ENCODE results near the gene HIP1R.
"Not testable (repeated sequence)": the region's sequence is repeated elsewhere in the genome, so short reads cannot be mapped to it uniquely, and the experiment has no call there.

Gene HIP1R, protein sequence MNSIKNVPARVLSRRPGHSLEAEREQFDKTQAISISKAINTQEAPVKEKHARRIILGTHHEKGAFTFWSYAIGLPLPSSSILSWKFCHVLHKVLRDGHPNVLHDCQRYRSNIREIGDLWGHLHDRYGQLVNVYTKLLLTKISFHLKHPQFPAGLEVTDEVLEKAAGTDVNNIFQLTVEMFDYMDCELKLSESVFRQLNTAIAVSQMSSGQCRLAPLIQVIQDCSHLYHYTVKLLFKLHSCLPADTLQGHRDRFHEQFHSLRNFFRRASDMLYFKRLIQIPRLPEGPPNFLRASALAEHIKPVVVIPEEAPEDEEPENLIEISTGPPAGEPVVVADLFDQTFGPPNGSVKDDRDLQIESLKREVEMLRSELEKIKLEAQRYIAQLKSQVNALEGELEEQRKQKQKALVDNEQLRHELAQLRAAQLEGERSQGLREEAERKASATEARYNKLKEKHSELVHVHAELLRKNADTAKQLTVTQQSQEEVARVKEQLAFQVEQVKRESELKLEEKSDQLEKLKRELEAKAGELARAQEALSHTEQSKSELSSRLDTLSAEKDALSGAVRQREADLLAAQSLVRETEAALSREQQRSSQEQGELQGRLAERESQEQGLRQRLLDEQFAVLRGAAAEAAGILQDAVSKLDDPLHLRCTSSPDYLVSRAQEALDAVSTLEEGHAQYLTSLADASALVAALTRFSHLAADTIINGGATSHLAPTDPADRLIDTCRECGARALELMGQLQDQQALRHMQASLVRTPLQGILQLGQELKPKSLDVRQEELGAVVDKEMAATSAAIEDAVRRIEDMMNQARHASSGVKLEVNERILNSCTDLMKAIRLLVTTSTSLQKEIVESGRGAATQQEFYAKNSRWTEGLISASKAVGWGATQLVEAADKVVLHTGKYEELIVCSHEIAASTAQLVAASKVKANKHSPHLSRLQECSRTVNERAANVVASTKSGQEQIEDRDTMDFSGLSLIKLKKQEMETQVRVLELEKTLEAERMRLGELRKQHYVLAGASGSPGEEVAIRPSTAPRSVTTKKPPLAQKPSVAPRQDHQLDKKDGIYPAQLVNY

DNA sequence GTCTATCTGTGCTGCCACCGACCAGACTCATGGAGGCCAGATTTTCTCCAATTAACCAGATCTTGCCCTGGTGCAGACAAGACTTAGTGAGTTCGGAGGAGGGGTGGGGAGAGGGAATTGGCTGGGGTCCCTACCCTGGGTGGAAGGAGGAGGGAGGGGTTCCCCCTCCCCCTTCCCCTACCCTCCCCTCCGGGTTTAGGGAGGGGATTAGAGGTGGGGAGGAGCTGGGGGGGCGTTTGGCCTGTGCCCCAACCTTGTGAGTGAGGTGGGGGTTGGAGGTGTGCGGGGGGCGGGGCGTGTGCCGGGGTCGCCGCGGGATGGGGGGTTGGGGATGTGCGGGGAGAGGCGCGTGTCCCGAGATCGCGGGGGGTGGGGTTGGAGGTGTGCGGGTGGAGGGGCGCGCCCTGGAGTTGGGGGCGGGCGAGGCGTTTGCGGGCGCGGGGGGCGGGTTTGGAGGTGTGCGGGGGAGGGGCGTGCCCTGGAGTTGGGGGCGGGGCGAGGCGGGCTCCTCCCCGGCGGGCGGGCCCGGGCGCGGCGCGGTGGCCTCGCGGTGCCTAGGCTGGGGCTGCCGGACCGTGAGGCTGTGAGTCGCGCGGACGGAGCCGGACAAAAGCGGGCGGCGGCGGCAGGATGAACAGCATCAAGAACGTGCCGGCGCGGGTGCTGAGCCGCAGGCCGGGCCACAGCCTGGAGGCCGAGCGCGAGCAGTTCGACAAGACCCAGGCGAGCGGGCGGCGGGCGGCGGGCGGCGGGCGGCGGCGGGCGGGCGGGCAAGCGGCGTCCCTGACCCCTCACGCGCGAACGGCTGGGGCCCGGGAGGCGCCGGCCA is at the start of gene HIP1R:
HIP1R (plus strand) TSS at position 537 of the 829 bp plus-strand sequence; CDS start at position 631, 94 bp downstream.
- peak; percentile 49 for DNase-seq

DNA sequence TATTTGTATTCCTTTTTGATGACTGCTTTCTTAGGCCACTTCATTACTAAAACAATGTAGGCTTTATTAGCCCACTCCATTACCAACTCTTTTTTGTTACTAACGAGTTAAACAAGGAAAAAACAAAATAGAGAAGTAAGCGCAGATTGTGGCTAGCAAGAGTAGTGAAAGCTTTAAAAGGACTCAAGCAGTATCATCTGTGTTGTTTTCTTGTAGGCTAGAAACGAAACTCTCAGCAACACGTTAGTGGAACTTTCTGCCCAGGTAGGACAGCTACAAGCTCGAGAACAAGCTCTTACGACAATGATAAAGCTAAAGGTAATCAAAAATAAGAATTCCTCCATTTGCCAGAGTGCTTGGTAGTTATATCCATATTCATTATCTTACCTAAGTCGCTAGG is 49.8 kb upstream of the HIP1R start:
- DNase-seq, result no peak

DNA sequence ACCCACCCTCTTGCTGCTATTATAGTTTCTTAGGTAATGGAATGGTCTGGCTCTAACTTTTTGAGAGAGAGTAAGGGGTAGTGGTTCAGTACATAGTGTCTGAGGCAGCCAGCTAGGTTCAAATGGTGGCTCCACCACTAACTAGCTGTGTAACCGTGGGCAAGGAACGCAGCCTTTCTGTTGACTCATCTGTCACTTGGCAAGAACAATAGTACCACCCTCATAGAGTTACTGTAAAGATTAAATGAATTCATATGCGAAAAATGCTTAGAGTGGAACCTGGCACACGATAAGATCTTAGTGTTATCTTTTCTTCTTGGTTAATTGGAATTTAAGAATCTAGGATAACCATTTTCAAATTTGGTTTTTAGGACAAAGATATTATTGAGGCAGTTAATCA is 46.9 kb upstream of the HIP1R start:
- DNase-seq, result no peak

DNA sequence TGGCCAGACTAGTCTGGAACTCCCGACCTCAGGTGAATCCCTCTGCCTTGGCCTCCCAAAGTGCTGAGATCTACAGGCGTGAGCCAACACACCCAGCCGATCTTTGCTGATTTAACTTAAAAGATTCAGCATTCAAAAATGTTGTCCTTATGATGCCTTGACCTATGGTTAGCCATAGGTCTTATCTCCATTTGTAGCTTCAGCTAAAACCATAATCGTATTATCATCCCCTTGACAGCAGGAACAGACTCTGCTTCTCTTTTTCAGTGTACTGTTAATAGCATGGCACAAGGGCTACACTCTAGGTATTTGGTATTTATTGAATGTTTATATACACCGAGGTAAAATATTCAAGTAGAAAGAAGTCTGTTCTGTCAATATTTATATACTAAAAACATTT is 45.6 kb upstream of the HIP1R start:
- no peak for DNase-seq

DNA sequence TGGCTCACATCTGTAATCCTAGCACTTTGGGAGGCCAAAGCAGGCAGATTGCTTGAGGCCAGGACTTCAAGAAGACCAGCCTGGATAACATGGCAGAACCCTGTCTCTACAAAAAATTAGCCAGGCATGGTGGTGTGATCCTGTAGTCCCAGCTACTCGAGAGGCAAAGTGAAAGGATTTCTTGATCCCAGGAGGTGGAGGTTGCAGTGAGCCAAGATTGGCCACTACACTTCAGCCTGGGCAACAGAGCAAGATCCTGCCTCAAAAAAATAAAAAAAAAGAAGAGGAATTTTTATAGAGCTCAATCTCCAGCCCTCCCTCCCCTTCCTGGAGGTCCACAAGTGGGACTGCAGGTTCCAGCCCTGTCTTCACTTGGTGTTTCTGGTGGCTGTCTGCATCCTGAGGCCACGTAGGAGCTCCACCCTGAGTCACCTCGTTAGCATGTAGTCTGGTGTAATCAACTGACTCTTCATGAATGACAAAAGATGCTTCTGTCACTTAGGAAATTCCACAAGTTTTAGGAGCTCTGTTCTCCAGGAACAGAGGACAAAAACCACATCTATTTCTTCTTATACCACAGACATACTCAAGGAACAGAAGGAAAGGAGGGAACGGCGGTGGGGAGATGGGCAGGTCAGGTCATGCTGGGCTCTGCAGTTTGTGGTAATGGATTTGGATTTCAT is 44.7 kb upstream of the HIP1R start:
- no peak for DNase-seq

DNA sequence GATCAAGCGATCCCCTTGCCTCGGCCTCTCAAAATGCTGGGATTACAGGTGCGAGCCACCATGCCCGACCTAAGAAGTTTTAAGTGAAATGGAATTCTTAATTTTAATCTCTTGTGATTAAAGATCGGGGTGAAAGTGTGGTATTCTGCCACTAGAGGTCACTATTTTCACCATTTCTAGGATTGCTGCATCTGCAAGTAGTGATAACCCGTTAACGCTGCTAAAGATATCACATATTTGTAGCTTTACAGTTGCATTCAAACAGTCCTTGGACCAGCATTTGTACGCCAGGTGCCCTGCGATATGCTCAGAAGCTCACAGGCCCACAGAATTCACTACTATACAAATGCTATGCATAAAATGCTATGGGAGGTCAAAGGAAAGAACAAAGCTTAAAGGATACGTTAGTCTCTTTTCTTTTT is 41.6 kb upstream of the HIP1R start:
- no peak for DNase-seq

DNA sequence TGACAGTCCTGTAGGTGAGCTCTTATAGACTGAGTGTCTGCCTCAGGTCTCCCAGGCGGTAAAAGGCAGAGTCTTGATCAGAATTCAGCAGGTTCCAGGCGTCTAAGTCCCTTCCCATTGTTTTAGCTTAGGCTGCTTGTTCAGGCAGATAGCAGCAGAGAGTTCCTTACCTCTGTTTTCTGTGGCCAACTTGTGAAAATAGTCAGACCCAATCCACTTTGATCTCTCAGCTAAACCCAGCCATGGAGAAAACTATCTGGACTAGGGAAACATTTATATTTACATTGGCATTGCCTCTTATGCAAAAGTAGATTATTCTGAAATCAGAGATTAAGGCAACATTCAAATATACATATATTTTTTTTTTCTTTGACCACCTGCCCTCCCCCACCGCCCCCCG is 39.5 kb upstream of the HIP1R start:
- DNase-seq, result no peak

DNA sequence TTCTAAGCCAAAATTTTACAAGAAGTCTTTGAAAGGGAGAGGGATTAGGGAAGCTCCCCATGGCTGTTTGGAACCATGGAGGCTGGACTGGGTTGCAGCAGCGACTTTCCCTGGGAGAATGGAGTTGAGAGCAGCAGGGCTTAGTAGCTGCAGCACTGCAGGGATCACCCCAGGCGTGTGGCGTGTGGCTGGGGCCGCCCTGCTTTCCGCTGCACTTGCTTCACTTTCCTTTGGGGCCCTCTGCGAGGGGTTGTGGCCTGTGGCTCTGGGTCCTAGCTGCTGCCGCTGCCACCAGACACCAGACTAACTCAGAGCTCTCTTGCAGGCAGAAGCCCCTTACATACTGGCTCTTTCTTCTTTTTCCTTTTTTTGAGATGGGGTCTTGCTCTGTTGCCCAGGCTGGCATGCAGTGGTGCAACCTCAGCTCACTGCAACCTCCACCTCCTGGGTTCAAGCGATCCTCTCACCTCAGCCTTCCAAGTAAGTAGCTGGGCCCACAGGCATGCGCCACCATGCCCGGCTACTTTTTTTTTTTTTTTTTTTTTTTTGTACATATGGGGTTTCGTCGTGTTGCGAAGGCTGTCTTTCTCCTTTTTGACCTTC is 35.5 kb upstream of the HIP1R start:
- peak; percentile 32 for DNase-seq

DNA sequence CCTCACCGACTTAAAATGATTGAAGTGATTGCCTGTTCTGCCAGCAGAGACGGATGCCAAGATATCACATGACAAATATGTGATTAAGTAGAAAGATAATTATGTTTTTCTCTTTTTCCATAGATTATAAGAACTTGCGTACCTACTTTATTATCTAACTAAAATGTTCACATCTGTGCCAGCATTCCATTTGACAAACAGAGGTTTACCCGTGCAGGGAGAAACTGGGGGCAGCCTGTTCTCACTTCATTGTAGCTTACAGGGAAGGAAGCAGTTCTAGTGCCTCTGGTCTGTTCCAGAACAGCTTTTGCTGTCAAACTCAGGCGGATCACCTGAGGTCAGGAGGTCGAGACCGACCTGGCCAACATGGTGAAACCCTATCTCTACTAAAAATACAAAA is 31.3 kb upstream of the HIP1R start:
- DNase-seq, result no peak

DNA sequence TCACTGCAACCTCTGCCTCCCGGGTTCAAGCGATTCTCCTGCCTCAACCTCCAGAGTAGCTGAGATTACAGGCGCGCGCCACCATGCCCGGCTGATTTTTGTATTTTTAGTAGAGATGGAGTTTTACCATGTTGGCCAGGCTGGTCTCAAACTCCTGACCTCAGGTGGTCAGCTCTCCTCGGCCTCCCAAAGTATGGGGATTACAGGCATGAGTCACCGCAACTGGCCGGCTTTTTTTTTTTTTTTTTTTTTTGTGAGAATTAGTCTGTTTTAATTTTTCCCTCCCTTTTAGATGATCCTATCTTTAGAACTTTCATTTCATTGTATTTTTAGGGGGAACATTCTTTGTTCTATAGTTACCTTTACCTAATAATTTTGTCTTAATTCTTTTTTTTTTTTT is 30.3 kb upstream of the HIP1R start:
- DNase-seq, result not testable (repeated sequence)

DNA sequence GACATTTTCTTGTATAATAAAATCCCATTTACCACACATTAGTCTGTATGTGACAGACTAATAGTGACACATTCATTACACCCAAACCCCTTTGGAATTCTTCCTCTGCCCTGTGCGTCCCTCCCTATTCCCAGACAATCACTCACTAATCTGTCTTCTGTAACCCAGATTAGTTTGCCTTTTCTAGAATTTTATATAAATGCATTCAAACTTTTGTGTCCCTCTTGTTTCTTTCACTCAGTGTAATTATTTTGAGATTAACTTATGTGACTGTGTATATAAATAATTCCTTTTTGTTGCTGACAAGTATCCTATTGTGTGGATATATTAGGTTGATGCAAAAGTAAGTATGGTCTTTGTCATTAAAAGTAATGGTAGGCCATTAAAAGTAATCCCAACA is 27.6 kb upstream of the HIP1R start:
- DNase-seq, result no peak

DNA sequence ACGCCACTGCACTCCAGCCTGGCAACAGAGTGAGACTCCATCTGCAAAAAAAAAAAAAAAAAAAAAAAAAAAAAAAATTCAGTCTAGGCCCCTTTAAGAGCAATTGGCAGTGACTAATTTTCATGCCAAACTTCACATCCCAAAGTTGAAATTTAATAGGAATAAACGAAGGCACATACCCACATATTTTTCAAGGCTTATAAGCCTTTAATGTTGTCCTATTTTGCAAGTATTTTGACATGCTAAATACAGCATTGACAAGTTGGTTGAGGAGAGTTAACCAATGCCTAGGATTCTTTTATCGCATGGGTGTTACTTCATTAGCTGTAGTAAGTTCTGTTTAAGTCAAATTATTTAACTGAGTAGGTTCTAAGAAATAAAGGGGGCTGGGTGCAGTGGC is 23.5 kb upstream of the HIP1R start:
- DNase-seq, result no peak

DNA sequence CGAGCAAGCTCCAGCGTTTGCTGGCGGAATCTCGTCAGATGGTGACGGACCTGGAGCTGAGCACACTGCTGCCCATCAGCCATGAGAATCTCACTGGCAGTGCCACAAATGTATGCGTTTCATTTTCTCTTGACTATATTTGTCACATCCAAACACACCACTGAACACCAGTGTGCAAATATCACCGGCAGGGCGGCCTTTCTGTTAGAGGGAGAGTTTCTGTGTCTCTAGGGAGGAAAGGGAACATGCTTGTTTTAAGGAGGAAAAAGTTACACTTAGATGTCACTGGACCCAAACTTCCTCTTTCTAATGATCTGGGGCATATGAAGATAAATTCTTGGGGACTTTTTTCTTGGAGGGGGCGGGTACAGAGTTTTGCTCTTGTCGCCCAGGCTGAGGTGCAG is 21.9 kb upstream of the HIP1R start:
- no peak for DNase-seq

DNA sequence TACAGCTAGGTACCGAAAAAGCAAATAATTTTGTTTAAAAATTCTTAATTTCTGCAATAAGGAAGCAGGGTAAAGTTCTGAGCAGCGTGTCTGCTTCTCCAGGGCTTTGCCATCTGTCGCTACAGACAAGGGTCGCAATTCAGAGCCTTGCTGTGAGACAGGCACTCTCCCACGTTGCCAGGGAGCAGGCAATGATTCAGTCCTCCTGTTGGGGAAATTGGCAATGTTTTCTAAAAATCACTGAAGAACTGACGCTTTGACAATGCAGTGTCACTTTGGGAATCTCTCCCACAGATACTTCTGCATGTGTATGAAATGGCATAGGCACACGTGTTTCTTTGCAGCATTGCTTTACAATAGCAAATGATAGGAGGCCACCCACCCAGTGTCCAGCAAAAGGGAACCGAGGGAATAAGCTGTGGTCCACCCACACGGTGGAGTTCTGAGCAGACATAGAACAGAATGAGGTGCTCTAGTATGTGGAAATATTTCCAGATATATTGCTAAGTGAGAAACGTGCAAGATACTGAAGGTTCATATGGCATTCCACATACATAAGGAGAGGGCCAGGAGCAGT is 16.0 kb upstream of the HIP1R start:
- DNase-seq, result no peak

DNA sequence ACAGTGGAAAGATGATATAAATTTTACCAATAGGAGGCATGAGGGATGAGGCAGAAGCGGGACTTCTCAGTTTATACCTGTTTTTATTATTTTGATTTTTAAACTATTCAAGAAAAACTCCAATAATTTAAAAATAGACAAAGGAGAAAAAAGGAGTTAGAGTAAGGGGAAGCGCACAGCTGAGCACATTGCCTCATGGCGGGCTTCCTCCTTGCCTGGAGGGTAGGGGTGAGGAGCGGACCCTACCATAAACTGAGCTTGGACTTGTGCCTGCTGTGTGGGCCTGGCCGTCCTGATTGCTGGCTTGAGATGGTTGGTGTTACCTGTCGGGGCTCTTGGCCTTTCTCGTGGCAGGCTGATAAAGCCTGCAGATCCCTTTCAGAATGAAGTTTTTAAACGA is 15.1 kb upstream of the HIP1R start:
- no peak for DNase-seq

DNA sequence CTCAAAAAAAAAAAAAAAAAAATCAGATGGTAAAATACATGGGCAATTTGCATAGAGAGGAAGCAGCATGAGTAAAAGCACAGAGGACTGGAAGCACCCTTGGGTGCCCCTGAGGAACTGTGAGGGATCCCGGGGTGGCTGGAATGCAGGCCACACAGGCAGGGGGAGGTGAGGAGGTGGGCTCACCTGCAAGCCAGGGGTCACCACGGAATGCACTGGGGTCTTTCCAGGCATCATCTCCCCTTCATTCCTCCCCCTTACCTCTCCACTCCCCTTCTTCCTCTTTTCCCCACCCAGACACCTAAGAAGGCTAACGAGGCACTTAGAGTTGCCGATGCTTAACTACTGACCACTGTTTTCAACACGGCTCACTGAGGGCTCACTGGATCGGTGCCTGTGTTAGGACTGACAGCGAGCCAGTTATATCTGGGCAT is 14.4 kb upstream of the HIP1R start:
- DNase-seq, result no peak

DNA sequence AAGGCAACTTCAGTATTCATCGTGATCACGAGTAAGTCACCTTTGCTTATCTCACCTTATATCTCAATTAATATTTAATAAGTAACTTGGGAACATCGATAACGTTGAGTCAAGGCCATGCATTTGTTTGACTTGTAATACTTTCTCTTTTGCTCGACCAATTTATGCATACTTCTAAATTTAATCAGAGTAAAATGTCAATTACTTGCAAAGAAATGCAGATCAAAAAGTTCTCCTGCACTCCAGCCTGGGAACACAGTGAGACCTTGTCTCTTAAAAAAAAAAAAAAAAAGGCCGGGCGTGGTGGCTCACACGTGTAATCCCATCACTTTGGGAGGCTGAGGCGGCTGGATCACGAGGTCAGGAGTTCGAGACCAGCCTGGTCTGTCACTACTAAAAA is 11.8 kb upstream of the HIP1R start:
- DNase-seq, result no peak

DNA sequence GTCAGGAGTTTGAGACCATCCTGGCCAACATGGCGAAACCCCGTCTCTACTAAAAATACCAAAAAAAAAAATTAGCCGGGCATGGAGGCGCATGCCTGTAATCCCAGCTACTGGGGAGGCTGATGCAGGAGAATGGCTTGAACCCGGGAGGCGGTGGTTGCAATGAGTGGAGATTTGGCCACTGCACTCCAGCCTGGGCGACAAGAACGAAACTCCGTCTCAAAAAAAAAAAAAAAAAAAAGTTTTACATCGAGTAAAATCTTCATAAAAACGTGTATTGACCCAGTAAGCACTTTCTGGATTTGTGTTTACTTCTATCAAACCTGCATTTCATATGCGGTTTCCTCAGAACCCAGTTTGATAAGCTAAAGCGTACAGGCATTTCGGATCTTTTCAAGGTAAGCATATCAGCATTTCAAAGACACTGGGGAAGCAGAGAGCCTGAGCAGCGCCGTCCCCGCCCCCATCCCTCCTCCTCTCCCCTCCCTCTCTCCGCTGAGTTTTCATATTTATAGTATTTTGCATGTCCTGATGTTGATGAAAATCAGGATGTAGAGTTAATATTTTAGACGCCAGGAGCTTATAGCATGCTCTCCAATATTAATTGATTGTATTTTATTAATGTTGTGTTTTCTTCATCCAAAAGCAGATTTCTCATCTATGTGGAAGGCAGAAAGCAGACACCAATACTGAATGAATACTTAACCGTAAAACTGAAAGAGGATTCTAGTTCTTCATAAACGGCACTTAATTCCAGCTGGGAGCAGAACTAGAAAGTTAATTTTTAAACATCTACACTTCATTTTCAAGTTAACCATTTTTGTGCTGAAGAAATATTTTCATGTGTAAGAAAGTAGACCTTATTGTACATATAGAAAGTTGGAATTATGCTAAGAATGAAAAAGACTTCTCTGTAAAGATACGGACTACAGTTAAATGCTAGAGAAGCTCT is 9.2 kb upstream of the HIP1R start:
- no peak for DNase-seq

DNA sequence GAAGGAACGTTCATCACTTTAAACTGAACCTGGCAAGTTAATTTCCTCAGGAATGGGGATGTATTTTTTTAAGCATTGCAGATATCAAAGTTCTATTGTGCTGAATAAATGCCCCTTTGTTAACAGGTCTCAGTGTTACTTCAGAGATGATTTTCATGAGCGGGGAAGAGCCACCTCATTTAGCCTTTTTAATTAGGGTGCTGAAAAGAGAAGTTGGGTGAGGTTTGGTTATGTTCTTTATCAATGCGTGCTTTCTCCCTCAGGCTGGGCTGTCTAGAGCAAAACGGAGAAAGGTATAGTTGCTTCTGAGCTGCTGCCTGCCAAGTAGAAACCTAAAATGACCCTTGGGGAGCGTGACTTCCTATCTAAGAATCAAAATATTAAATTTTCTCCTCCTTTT is 8.0 kb upstream of the HIP1R start:
- DNase-seq, result no peak

All from femur (tissue), 1 donor.